AG04450 (cell line): ENCODE results near the gene CHST13. TPM values are rescaled to one million over a fixed set of nuclear protein-coding genes. Genes with fewer than 3 reads are reported as not detected.

Experiments used
- CTCF ChIA-PET: fragments of 300-600, 350-600 bp; formaldehyde crosslinking; extraction: SDS; loops from one replicate; lab custom pipeline; 2022; ENCODE audit warnings: antibody characterized with exemption, inconsistent platforms; lab: Charles Lee
- POLR2A ChIA-PET: fragments of 350-600 bp; formaldehyde crosslinking; extraction: SDS; loops from one replicate; lab custom pipeline; 2021; ENCODE audit warnings: antibody characterized with exemption, inconsistent platforms; lab: Yijun Ruan, JAX
- DNase-seq: peaks from one replicate; pipeline ENCODE4 v3.0.0-alpha.2; 2011; ENCODE audit warnings: low read depth, low spot score
- H3K27ac ChIP-seq: one replicate; pipeline ENCODE4 v1.5.1; 2012; ENCODE audit warnings: low read depth, low read length, control low read depth
- H3K27me3 ChIP-seq: one replicate; pipeline ENCODE4 v1.6.0; 2012; ENCODE audit warnings: low read length; ENCODE audit not compliant: control insufficient read depth, insufficient read depth
- H3K4me3 ChIP-seq: 2 replicates; pipeline ENCODE4 v1.5.1; 2011; ENCODE audit warnings: mild to moderate bottlenecking, low read depth, low read length, control low read depth
- H3K9me3 ChIP-seq: 2 replicates; pipeline ENCODE4 v1.5.1; 2012; ENCODE audit warnings: low read length; ENCODE audit not compliant: control insufficient read depth, insufficient read depth
- polyA plus RNA-seq: library from polyadenylated mRNA; depleted of rRNA; stranded (reverse); fragments of >200 nt; gene quantifications from 2 replicates; pipeline ENCODE4 v1.2.3, GENCODE V29; 2011
- TF ChIP-seq, protein P1 (sequence below): IDR thresholded peaks from 2 replicates; pipeline ENCODE4 v1.5.1; 2011; ENCODE audit warnings: low read depth, low read length, control low read depth, inconsistent platforms

The CHST13 gene
- polyA plus RNA-seq, 1 experiment = not detected

DNA sequence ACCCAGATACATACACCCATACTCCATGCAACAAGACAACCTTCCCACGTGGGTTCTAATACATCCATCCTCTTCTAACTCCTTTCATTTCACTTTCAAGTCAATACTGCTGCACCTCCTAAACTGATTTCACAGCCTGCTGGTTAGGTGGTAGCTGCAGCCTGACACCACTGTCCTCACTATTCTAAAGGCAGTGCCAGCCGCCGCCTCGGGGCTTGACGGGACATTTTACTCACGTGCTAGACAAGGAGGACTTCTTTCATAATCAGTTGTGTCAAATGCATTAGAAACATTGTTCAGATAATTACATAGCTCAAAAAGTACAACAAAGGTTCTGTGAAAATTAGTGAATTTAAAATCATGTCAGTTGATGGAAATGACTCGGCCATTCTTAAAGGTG is 12.7 kb upstream of the CHST13 start:
- TF ChIP-seq, protein P1, sequence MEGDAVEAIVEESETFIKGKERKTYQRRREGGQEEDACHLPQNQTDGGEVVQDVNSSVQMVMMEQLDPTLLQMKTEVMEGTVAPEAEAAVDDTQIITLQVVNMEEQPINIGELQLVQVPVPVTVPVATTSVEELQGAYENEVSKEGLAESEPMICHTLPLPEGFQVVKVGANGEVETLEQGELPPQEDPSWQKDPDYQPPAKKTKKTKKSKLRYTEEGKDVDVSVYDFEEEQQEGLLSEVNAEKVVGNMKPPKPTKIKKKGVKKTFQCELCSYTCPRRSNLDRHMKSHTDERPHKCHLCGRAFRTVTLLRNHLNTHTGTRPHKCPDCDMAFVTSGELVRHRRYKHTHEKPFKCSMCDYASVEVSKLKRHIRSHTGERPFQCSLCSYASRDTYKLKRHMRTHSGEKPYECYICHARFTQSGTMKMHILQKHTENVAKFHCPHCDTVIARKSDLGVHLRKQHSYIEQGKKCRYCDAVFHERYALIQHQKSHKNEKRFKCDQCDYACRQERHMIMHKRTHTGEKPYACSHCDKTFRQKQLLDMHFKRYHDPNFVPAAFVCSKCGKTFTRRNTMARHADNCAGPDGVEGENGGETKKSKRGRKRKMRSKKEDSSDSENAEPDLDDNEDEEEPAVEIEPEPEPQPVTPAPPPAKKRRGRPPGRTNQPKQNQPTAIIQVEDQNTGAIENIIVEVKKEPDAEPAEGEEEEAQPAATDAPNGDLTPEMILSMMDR = no peak
- peaks cover 4% of the 10 kb centered on the region for H3K27me3 ChIP-seq
- no peaks in the 10 kb centered on the region for H3K9me3 ChIP-seq
- POLR2A ChIA-PET = interaction anchor here (0.6 kb wide), 1 partner anchor 947 kb away, joined by 3 read pairs; no protein-coding TSS in a partner anchor
- H3K27ac ChIP-seq = no peak overlapping the region
- no peak for DNase-seq
- CTCF ChIA-PET = interaction anchor here (1.1 to 6.8 kb wide), 2 partner anchors 11 to 1037 kb away, joined by 3 to 37 read pairs; partner anchors contain the start of gene CHST13
- no peak overlapping the region for H3K4me3 ChIP-seq

DNA sequence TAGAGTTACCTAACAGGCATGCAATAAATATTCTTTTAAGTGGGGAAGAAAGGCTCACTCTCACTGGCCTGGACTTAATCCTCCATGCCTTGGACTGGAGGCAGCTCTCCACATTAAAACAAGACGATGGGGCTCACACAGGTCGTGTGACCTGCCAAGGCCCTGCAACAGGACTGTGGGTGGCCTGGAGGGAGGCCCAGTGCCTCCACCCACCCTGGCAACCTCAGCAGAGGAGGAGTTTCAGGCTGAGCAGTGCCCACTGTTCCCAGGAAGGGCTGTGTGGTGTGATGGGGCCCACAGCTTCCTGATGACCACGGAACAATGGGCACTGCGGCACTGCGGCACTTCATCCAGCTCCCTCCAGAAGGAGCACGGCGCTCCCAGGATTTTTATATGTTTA is 11.9 kb upstream of the CHST13 start:
- ChIA-PET POLR2A (no interaction called here), CTCF (interaction anchor here (1.1 to 6.8 kb wide), 2 partner anchors 10 to 1036 kb away, joined by 3 to 37 read pairs; partner anchors contain the start of gene CHST13)
- DNase-seq = no peak
- Histone ChIP-seq H3K27me3 (peaks cover 4% of the 10 kb centered on the region), H3K4me3 (no peak overlapping the region), H3K9me3 (no peaks in the 10 kb centered on the region), H3K27ac (no peak overlapping the region)
- TF ChIP-seq, protein P1 = no peak

DNA sequence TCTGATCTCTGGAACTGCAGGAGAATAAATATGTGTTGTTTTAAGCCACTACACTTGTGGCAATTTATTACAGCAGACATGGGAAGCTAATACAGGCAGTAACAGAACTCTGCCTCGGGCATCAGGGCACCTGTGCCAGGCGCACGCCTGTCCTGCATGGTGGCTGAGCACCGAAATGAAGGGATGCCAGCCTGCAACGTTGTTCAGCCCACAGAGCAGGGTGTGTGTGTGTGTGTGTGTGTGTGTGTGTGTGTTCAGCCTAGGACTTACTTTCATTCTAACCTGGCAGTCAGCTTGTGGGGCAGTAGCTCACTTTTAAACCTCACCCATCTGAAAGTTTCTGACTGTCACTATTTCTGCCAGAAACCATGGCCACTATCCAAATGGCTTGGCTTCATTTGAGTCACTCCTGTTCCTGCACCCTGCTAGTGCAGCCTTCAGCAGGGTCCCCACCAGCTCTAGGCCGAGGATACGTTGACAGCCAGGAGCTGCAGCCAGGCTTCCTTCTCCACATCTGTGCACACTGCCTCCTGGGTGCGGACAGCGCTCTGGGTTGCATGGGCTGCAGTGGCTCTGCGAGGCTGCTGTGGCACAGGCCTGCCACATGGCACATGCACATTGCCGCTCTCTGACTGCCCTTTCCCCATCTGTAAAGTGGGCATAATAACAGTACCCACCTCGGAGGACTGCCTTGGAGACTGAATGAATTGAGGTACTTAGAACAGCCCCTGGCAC is 10.9 kb upstream of the CHST13 start:
- Histone ChIP-seq H3K27ac (no peak overlapping the region), H3K4me3 (no peak overlapping the region), H3K9me3 (no peaks in the 10 kb centered on the region), H3K27me3 (peaks cover 7% of the 10 kb centered on the region)
- ChIA-PET CTCF (interaction anchor here (6.8 kb wide), 1 partner anchor 9 kb away, joined by 37 read pairs; the partner anchor contains the start of gene CHST13), POLR2A (no interaction called here)
- DNase-seq = no peak
- TF ChIP-seq, protein P1 = no peak

DNA sequence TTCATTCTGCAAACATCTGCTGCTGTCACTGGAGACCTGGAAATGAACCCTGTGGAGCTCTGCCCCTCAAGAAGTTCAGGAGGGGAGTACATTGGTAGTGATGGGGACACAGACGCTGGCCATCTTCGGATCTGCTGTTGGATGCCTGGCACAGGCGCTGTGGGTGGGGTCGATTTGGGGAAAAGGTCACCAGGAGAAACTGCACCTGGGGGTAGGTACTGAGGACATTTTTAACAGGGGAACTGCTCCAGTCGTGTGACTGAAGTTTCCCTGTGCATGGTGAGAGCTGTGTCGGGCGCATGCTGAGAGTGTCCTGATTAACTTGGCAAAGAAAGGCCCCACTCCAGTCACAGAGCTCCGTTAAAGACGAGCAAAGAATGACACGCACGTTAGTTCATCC is 9.8 kb upstream of the CHST13 start:
- no peaks in the 10 kb centered on the region for H3K9me3 ChIP-seq
- CTCF ChIA-PET = interaction anchor here (6.8 kb wide), 1 partner anchor 8 kb away, joined by 37 read pairs; the partner anchor contains the start of gene CHST13
- H3K27me3 ChIP-seq = peaks cover 7% of the 10 kb centered on the region
- no peak overlapping the region for H3K4me3 ChIP-seq
- TF ChIP-seq, protein P1 = no peak
- H3K27ac ChIP-seq = no peak overlapping the region
- DNase-seq = no peak
- POLR2A ChIA-PET = no interaction called here

DNA sequence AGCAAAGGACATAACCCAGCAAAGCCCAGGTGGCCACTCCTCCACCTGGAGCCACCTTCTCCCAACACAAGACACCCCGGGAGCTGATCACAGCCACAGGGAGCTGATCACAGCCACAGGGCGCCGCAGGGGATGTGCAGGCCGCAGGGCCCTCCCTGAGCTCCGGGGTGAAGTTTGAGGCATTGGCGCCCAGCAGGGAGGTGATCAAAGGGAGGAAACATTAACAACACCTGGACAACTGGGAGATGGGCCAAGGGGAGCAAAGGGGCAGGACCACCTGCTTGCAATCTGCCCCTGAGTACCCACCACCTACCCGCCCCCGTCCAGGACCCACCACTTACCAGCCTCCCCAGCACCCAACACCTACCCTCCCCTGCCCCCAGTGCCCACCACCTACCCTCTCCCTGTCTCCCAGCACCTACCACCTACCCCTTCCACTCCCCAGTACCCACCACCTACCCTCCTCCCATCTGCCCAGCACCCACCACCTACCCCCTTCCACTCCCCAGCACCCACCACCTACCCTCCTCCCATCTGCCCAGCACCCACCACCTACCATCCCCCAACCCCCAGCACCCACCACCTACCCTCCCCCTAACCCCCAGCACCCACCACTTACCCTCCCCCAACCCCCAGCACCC is 8.8 kb upstream of the CHST13 start:
- H3K9me3 ChIP-seq = no peaks in the 10 kb centered on the region
- TF ChIP-seq, protein P1 = no peak
- CTCF ChIA-PET = no interaction called here
- DNase-seq = no peak
- POLR2A ChIA-PET = no interaction called here
- H3K4me3 ChIP-seq = no peak overlapping the region
- H3K27me3 ChIP-seq = peaks cover 7% of the 10 kb centered on the region
- H3K27ac ChIP-seq = no peak overlapping the region
